SK-N-MC (cell line): Measurements from ENCODE around the gene ASXL2.

ENCODE experiments used
- EZH2 ChIP-seq: fragments of 200-600 bp; sonication (generic); IDR thresholded peaks from one replicate; pipeline ENCODE4 v1.6.1; 2017; ENCODE audit warnings: antibody characterized with exemption
- FOXP2 ChIP-seq: optimal IDR thresholded peaks from 2 replicates; pipeline ENCODE3; 2011; ENCODE audit warnings: mild to moderate bottlenecking, moderate library complexity; ENCODE audit not compliant: insufficient read depth; ENCODE audit errors: extremely low read length, control extremely low read depth
- POLR2AphosphoS5 ChIP-seq: IDR thresholded peaks from 2 replicates; pipeline ENCODE4 v1.6.1; 2012; ENCODE audit warnings: mild to moderate bottlenecking, low read depth, low read length, borderline replicate concordance

DNA sequence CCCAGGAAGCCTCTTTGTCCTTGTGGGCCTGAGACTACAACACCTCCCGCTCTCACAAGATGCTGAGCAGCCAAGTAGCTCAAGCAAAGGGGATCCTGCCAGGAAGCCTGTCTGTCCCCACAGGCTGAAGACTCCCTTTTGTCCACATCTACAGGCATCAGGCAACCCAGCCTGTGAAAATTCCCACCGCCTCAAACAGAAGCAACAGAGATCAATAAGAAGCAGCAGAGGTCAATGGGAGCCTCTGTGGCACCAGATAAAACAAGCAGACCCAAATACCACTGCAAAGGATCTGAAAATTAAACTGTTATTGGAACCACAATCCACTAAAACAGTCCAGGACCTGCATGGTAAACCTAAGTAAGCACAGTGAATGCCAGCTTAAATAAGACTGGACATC lies 48.5 kb downstream of the ASXL2 start:
- no peak for TF ChIP-seq EZH2
- TF ChIP-seq POLR2AphosphoS5 = no peak
- no peak for TF ChIP-seq FOXP2
